AG08395 (cell line): ENCODE data around the gene ISOC2.

Source experiments
- DNase-seq: peaks from one replicate; pipeline ENCODE4 v3.0.0; 2012; ENCODE audit warnings: mixed read lengths, low spot score

Gene ISOC2

GRCh38 chr19:55406826-55407549 is 54.5 kb downstream of the ISOC2 start:
- peak; percentile 56 for DNase-seq

GRCh38 chr19:55406091-55406825 is 55.2 kb downstream of the ISOC2 start:
- DNase-seq = no peak

- no peak for DNase-seq
These were observed 55.8 kb downstream of the ISOC2 start for GRCh38 chr19:55405638-55406037.
